Aorta (tissue), 5 donors: Measurements from ENCODE around the gene ARL14EPL. TPM values are rescaled to one million over a fixed set of nuclear protein-coding genes. Genes with fewer than 3 reads are reported as not detected.

ENCODE experiments used
- ATAC-seq: fragments of 200-7000 bp; cut with Tn5 transposase; one replicate; pipeline ENCODE4 v1.9.1; 2022; ENCODE audit warnings: moderate library complexity; ENCODE audit not compliant: low FRiP score
- DNase-seq, 2 donors: peaks; one replicate each; pipeline ENCODE4 v3.0.0-alpha.2; 2020
- H3K27ac ChIP-seq, 2 donors: one replicate each; pipeline ENCODE4 v1.5.1; 2013; ENCODE audit warnings: low read length in 2 of 2, mild to moderate bottlenecking in 2 of 2, moderate library complexity in 2 of 2, control low read depth in 1 of 2, inconsistent platforms in 1 of 2, low read depth in 1 of 2
- H3K27me3 ChIP-seq, 2 donors: one replicate each; pipeline ENCODE4 v1.6.1; 2013; ENCODE audit warnings: control low read depth in 1 of 2, low read length in 1 of 2, mild to moderate bottlenecking in 1 of 2, moderate library complexity in 1 of 2; ENCODE audit not compliant: insufficient read depth in 2 of 2, control insufficient read depth in 1 of 2
- H3K36me3 ChIP-seq, 2 donors: one replicate each; pipeline ENCODE4 v1.6.1; 2013; ENCODE audit warnings: control low read depth in 1 of 2, low read length in 1 of 2, mild to moderate bottlenecking in 1 of 2; ENCODE audit not compliant: insufficient read depth in 2 of 2, control insufficient read depth in 1 of 2
- H3K4me1 ChIP-seq, 2 donors: one replicate each; pipeline ENCODE4 v1.6.1; 2013; ENCODE audit warnings: low read length in 2 of 2, control low read depth in 1 of 2, mild to moderate bottlenecking in 1 of 2, moderate library complexity in 1 of 2; ENCODE audit not compliant: insufficient read depth in 2 of 2, control insufficient read depth in 1 of 2
- H3K4me3 ChIP-seq, 2 donors: one replicate each; pipeline ENCODE4 v1.5.1; 2013; ENCODE audit warnings: low read length in 2 of 2, control low read depth in 1 of 2, mild to moderate bottlenecking in 1 of 2
- H3K9me3 ChIP-seq: one replicate; pipeline ENCODE4 v1.6.1; 2013; ENCODE audit warnings: mild to moderate bottlenecking, low read length; ENCODE audit not compliant: control insufficient read depth
- WGBS, 2 donors: extraction: QIAGEN DNeasy Blood & Tissue Kit; methylation state at CpG; one replicate each; pipeline ENCODE4 v1.1.7; 2013; 5-methylcytosine and 5-hydroxymethylcytosine counted together
- intact Hi-C, 2 donors: fragments of 100-400 bp; cut with DNase I; formaldehyde crosslinking; loops; one replicate each; pipeline versions ENCODE4 v1.14.2 to v1.15.0; 2022
- polyA plus RNA-seq, 2 donors: library from polyadenylated mRNA; stranded (reverse); fragments of 200-250 nt; gene quantifications; one replicate each; pipeline ENCODE4 v1.2.3, GENCODE V29; 2013
- total RNA-seq, 2 donors: library from RNA; stranded (reverse); fragmentation: NEBNext Ultra II Directional; extraction: Animal tissue kit (Norgen Biotek cat#: 25700); gene quantifications; one replicate each; pipeline ENCODE4 v1.2.1, GENCODE V29; 2021
- donor health status: healthy with polysubstance abuse.
- donor health status: Bipolar disorder and iron deficiency.
- donor health status: DM: no; HTN: no; CAD: no.
- donor health status: DM: no; HTN: no; CAD: no.
- donor health status: DM: yes; HTN: yes; CAD: no.

Gene ARL14EPL
- total and polyA plus RNA-seq, 4 donors: 0.63 TPM; not detected in 3

GRCh38 chr5:116038817-116039216 lies 6.5 kb downstream of the ARL14EPL start:
- DNase-seq: no peak
- Histone ChIP-seq H3K4me1 (no peaks in the 10 kb centered on the region), H3K36me3 (no peaks in the 10 kb centered on the region), H3K9me3 (no peaks in the 10 kb centered on the region), H3K4me3 (no peak overlapping the region), H3K27ac (no peak overlapping the region), H3K27me3 (no peaks in the 10 kb centered on the region)
- intact Hi-C loops: no loop called here
- 79 to 85% methylated on average over 3 of the region's 3 CpGs for WGBS, 2 donors
- no peak for ATAC-seq

- Histone ChIP-seq H3K36me3 (no peaks in the 10 kb centered on the region), H3K9me3 (no peaks in the 10 kb centered on the region), H3K27me3 (no peaks in the 10 kb centered on the region), H3K27ac (no peak overlapping the region), H3K4me1 (no peaks in the 10 kb centered on the region), H3K4me3 (no peak overlapping the region)
- ATAC-seq: no peak
- intact Hi-C loops: no loop called here
- DNase-seq: no peak
Observed at GRCh38 chr5:116042375-116042774, 10.1 kb downstream of the ARL14EPL start.

GRCh38 chr5:116044073-116044472 lies 11.8 kb downstream of the ARL14EPL start:
- intact Hi-C loops: no loop called here
- H3K4me1 ChIP-seq: no peaks in the 10 kb centered on the region
- DNase-seq (no peak), ATAC-seq (no peak)
- WGBS, 2 donors: 82 to 85% methylated on average over 3 of the region's 3 CpGs
- no peaks in the 10 kb centered on the region for H3K27me3 ChIP-seq
- H3K27ac ChIP-seq: no peak overlapping the region
- no peaks in the 10 kb centered on the region for H3K36me3 ChIP-seq
- no peaks in the 10 kb centered on the region for H3K9me3 ChIP-seq
- no peak overlapping the region for H3K4me3 ChIP-seq

GRCh38 chr5:116045821-116046220 lies 13.5 kb downstream of the ARL14EPL start:
- Histone ChIP-seq H3K9me3 (no peaks in the 10 kb centered on the region), H3K4me3 (no peak overlapping the region), H3K36me3 (no peaks in the 10 kb centered on the region), H3K27me3 (no peaks in the 10 kb centered on the region), H3K27ac (no peak overlapping the region), H3K4me1 (no peaks in the 10 kb centered on the region)
- WGBS, 2 donors: 86 to 91% methylated on average over 2 of the region's 2 CpGs
- DNase-seq (no peak), ATAC-seq (no peak)
- intact Hi-C loops: no loop called here

DNA sequence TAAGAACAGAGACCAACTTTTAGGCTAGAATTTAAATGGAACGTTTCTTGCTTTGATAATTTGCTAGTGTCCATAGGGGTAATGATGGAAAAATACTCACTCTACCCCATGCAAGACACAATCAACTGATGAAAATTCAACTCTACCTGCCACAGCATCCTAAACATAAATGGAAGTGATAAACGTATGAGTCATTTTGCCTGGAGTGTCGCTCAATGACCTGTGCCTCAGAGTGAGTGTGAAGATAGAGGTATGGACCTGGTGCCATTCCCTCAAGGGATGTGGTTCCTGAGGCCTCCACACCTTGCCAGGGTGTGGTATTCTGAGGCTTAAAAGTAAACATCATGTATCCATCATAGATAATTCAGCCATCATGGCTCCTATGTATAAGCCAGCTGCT lies 14.0 kb downstream of the ARL14EPL start:
- H3K4me1 ChIP-seq: no peaks in the 10 kb centered on the region
- 86 to 88% methylated on average over 3 of the region's 3 CpGs for WGBS, 2 donors
- H3K9me3 ChIP-seq: no peaks in the 10 kb centered on the region
- H3K27me3 ChIP-seq: no peaks in the 10 kb centered on the region
- H3K4me3 ChIP-seq: no peak overlapping the region
- no peaks in the 10 kb centered on the region for H3K36me3 ChIP-seq
- ATAC-seq (no peak), DNase-seq (no peak)
- intact Hi-C loops: no loop called here
- no peak overlapping the region for H3K27ac ChIP-seq

DNA sequence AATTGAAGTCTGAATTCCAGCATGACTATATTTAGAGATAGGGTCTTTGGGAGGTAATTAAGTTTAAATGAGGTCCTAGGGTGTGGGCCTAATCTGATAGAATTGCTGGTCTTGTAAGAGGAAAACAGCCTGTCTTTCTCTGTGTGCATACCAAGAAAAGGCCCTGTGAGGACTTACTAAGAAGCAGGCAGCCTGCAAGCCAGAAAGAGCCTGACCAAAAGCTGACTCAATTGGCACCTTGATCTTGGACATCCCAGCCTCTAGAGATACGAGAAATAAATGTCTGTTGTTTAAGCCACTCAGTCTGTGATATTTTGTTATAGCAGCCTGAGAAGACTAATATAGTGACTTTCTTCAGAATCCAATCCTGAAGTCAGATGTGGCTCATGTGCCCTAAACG lies 14.6 kb downstream of the ARL14EPL start:
- no peaks in the 10 kb centered on the region for H3K27me3 ChIP-seq
- WGBS, 2 donors: 87 to 91% methylated on average over 2 of the region's 2 CpGs
- no peak for ATAC-seq
- no peak for DNase-seq
- intact Hi-C loops: no loop called here
- no peaks in the 10 kb centered on the region for H3K36me3 ChIP-seq
- no peaks in the 10 kb centered on the region for H3K9me3 ChIP-seq
- no peaks in the 10 kb centered on the region for H3K4me1 ChIP-seq
- no peak overlapping the region for H3K27ac ChIP-seq
- no peak overlapping the region for H3K4me3 ChIP-seq

- no peaks in the 10 kb centered on the region for H3K36me3 ChIP-seq
- H3K4me1 ChIP-seq: no peaks in the 10 kb centered on the region
- no peaks in the 10 kb centered on the region for H3K27me3 ChIP-seq
- 80 to 83% methylated on average over 13 of the region's 13 CpGs for WGBS, 2 donors
- no peak for ATAC-seq
- H3K27ac ChIP-seq: no peak overlapping the region
- no peak for DNase-seq
- intact Hi-C loops: no loop called here
- H3K9me3 ChIP-seq: no peaks in the 10 kb centered on the region
- H3K4me3 ChIP-seq: no peak overlapping the region
Observed at GRCh38 chr5:116058346-116058936, 26.2 kb downstream of the ARL14EPL start.

GRCh38 chr5:116062352-116062751 lies 30.1 kb downstream of the ARL14EPL start:
- Histone ChIP-seq H3K27ac (no peak overlapping the region), H3K9me3 (no peaks in the 10 kb centered on the region), H3K4me3 (no peak overlapping the region), H3K4me1 (no peaks in the 10 kb centered on the region), H3K27me3 (no peaks in the 10 kb centered on the region), H3K36me3 (no peaks in the 10 kb centered on the region)
- no peak for DNase-seq
- intact Hi-C loops: no loop called here
- WGBS, 2 donors: 64 to 71% methylated on average over 2 of the region's 2 CpGs
- no peak for ATAC-seq

DNA sequence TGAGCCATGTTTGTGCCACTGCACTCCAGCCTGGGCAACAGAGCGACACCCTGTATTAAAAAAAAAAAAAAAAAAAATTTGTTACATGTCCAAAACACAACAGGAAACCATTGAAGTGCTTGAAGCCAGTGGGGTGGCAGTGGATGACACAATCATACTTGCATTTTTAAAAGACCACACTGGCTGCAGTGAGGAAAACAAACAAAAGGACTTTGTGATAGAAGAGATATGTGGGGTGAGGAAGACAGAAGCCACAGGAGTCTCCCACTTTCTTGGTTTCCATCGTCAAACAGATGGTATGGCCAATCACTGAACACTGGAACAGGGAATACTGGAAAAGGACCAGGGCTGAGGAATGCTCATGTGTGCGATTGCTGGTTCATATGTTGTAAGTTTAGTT lies 31.7 kb downstream of the ARL14EPL start:
- DNase-seq: no peak
- intact Hi-C loops: no loop called here
- H3K4me3 ChIP-seq: no peak overlapping the region
- WGBS, 2 donors: 79 to 84% methylated on average over 3 of the region's 3 CpGs
- H3K27me3 ChIP-seq: no peaks in the 10 kb centered on the region
- no peak for ATAC-seq
- H3K4me1 ChIP-seq: no peaks in the 10 kb centered on the region
- H3K36me3 ChIP-seq: no peaks in the 10 kb centered on the region
- H3K9me3 ChIP-seq: no peaks in the 10 kb centered on the region
- H3K27ac ChIP-seq: no peak overlapping the region
